ENCODE data around the gene OMG. TPM values are rescaled to one million over a fixed set of nuclear protein-coding genes. Genes with fewer than 3 reads are reported as not detected.
"Not testable (repeated sequence)": the region's sequence is repeated elsewhere in the genome, so short reads cannot be mapped to it uniquely, and the experiment has no call there.

The OMG gene, protein sequence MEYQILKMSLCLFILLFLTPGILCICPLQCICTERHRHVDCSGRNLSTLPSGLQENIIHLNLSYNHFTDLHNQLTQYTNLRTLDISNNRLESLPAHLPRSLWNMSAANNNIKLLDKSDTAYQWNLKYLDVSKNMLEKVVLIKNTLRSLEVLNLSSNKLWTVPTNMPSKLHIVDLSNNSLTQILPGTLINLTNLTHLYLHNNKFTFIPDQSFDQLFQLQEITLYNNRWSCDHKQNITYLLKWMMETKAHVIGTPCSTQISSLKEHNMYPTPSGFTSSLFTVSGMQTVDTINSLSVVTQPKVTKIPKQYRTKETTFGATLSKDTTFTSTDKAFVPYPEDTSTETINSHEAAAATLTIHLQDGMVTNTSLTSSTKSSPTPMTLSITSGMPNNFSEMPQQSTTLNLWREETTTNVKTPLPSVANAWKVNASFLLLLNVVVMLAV
- polyA plus RNA-seq (ENCODE audit: insufficient read length in 4 of 4) = under 1 TPM; 0.09 to 0.29 (median 0.16) TPM

DNA sequence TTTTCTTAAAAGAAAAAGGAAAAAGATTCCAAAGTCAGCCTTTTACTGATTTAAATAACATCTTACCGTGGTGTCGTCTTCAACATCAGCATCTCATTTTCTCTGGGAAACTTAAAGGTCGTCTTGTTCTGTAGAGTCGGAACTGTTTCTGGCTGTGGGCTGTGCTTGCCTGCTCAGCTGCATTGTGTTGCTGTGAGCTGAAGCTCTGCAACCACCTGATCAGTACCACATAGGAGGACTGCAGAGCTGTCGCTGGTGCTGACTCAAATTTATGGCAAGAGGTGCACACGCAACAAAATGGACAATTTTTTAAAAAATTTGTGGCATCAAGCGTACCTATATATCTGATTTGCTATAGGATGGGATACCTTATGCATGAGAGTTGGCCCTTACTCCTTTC, at the start of gene OMG:
Gene OMG (minus strand): TSS at position 150 of the 400 bp plus-strand sequence. CDS start 908 bp downstream, outside the sequence.
- no peak for DNase-seq (ENCODE audit: low read depth in 4 of 4, low spot score in 3 of 4)

DNA sequence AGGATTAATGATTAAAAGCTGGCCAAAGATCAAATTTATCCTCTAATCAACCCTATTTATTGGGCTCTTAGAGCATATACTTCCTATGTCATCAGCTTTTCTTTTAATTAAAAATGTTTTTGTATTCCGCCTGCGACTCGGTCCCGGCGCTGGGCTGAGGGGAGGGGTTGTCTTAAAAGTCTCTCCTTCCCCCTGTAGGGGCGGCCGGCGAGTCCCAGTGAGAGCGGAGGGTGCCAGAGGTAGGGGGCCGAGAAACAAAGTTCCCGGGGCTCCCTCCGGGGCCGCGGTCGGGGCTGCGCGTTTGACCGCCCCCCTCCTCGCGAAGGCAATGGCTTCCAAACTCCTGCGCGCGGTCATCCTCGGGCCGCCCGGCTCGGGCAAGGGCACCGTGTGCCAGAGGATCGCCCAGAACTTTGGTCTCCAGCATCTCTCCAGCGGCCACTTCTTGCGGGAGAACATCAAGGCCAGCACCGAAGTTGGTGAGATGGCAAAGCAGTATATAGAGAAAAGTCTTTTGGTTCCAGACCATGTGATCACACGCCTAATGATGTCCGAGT, 48.2 kb upstream of the OMG start:
- DNase-seq (ENCODE audit: low read depth in 4 of 4, low spot score in 3 of 4) = not testable (repeated sequence)

DNA sequence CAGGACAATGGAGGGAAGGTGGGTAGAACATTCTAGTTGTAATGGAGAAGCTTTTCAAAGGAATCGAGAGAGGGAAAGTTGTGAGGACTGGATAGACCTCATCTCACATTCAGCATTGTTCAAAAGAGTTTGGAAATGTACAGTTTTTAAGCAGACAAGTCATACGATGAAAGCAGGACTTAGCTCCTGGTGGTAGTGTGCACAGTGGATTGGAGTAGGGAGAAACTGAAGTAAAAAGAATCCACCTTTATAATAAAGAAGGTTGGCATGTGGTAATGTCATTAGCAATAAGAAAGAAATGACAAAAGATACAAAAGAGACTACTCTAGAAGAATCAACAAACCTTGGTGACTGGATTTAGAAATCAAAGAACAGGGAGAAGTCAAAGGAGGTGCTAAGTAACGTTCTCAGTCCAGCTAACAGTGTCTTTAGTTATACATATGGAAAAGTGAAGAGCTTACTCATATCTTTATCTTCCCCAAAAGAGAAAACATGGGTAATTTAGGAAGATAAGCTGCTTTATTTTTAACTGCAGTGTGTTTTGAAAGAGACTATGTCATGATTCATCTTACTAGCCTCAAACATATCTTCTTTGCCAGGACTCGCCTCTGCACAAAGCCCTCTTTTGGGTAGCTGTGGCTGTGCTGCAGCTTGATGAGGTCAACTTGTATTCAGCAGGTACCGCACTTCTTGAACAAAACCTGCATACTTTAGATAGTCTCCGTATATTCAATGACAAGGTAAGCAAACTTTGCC, 43.0 kb upstream of the OMG start:
- DNase-seq (ENCODE audit: low read depth in 4 of 4, low spot score in 3 of 4) = no peak

DNA sequence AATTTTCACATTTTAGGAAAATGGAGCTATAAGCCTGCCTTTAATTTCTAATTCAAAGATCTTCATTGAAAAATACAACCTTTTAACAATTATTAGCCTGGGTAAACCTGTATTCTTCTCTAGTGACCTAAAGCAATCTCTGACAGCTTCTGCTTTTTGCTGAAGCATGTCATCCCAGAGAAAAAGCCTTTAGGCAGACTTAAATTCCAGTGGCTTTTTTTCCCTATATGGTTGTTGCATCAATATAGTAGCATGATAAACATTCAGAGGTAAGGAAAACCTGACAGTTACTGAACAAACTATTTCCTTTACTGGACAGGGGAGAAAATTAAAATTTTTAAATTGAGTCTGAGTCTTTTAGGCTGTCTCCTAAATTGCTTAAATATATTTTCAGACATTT, 32.2 kb upstream of the OMG start:
- DNase-seq (ENCODE audit: low read depth in 4 of 4, low spot score in 3 of 4) = no peak

DNA sequence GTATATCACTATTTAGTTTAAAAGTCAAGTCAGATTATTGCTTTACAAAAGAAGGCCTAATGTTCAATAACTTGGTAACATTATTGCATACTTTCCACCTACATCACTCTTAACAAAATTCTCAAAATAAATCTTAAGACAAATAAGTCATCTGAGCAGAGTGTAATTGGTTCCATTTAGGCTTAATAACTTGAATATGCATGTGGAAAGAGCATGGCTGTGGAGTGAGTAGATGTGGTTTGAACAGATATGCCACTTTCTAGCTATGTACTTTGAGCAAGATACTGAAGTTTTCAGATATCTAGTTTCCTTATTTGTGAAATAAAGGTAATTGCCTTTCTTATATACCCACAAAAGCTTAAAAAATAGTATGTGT, 31.1 kb upstream of the OMG start:
- DNase-seq (ENCODE audit: low read depth in 4 of 4, low spot score in 3 of 4) = no peak

DNA sequence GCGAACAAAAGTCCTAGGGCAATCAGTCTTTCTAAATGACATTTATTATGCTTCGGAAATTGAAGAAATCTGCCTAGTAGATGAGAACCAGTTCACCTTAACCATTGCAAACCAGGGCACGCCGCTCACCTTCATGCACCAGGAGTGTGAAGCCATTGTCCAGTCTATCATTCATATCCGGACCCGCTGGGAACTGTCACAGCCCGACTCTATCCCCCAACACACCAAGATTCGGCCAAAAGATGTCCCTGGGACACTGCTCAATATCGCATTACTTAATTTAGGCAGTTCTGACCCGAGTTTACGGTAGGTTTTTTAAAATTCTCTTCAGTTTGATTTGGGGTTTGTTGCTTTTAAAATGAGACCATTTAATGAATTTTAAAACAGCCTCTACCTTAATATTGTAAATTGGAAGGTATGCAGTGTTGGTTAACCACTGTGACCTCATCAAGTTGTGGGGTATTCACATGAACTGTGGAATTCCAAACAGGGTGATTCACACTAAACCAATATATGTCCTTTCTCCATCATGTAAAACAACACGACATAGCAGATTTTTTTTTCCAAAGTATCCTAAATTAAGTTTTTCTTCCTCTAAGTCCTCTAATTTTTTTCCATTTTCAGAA, 30.6 kb upstream of the OMG start:
- DNase-seq (ENCODE audit: low read depth in 4 of 4, low spot score in 3 of 4) = no peak

DNA sequence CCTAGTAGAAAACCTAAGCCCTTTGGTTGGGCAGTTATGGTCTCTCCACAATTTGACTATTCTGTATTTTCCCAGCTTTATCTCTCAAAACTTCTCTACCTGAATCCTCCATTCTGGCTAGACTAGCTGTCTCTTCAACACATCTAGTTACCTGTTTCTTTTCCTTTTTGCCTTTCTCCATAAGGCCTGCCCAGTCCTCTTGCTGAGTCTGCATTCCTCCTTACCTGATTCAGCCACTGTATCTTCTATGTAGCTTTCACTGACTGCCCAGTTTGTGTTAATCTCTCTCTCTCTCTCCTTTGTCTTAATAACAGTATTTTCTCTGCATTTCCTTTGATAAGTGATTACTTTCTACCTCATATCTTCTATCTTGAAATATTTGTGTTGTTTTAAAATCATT, 26.5 kb upstream of the OMG start:
- DNase-seq (ENCODE audit: low read depth in 4 of 4, low spot score in 3 of 4) = no peak

DNA sequence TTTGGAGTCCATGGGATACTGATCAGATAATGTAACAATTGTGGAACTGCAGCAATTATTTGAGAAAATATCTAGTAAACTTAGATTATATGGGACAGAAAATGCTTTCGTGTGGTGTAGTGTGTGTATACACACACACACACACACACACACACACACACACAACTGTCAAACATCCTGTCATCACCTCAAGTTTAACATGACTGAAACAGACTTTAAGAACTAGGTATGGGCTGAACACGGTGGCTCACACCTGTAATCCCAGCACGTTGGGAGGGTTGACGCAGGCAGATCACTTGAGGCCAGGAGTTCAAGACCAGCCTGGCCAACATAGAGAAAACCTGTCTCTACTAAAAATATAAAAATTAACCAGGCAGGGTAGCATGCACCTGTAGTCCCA, 24.9 kb upstream of the OMG start:
- no peak for DNase-seq (ENCODE audit: low read depth in 4 of 4, low spot score in 3 of 4)

DNA sequence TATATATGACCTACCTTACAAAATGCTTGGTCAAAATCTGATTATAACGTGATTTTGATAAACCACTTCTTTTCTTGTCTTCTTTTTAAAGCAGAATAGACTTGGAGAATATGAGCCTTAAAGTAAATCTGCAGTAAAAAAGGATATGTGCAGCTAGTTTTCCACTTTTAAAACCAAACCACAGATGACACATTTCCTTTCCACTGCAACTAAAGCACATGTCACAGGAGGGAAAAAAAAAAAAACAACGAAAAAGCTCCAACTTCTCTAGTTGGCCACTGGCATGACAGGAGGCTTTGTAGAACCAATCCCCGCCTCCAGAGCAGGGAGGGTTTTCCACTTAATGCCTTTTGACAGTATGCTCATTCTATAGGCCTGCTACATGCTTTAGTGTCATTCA, 24.4 kb upstream of the OMG start, which contains the start of gene EVI2A:
Gene EVI2A (minus strand): TSS at position 142 of the 400 bp plus-strand sequence. CDS start 2,609 bp downstream, outside the sequence.
- no peak for DNase-seq (ENCODE audit: low read depth in 4 of 4, low spot score in 3 of 4)

DNA sequence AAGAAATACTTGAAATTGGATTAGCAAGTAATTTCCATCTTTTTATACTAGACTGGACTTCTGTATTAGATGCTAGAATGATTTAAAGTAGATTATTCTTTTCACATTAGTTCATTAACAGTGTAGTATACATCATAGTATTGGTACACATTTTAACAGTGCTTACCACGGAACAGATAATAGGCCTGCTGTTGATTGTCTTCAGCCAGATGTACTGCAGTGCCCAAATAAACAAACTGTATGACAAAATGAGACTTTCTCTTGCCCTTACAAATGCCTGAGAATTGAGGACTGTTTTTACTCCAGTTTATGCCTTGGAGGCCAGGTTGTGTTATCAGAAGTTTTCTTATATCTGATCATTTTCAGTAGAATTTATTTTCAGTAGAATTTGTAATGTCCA, 23.8 kb upstream of the OMG start:
- no peak for DNase-seq (ENCODE audit: low read depth in 4 of 4, low spot score in 3 of 4)

DNA sequence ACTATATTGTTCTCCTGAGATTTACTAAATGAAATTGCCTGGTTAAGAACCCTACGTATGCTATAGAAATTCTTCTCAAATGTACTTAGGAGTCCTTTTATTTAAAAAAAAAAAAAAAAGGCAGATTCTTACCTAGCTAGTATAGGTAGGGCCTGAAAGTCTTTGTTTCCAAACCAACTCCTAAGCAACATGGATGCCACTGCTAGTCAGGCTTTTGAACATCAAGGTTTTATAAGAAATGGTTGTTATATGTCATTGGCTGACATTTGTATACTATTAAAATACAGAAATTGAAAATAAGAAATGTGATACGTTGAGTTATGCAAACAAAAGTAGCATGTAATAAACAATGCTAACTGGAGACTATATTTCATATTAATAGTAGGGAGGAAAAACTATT, 23.2 kb upstream of the OMG start:
- no peak for DNase-seq (ENCODE audit: low read depth in 4 of 4, low spot score in 3 of 4)

DNA sequence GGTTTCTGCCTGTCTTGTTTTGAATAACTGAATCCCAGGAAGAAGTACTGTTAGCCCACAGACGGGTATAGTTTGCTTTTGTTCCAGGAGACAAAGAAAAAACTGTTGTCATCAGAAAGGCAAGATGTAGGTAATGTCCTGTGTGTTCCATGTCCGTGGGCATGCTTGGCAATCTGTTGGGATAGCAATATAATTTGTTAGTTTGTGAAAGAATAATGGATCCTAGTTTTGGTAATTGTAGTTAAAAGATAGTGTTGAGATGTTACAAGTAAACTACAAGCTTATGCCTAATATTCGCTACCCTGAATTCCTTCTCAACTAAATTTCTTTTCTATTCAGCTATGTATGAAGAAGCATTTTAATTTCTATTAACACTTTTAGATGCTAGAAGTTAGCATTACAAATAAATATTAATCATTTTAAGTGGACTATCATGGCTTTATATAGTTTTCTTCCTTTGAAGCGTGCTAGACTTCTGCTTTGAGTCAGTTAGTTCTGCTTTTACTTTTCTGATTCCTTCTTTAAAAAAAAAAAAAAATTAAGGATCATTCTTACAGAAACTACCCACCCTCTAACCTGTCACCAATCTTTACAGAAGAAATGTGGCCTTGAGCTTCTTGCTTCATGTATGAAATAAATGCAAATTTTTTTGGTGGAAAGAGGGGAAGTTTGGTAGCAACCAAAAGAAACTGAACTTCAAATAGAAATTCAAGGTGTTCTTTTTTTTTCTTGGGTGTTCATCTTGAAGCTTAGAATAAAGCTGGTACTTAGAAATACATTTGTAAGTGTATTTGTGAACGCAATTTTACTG, 22.0 kb upstream of the OMG start:
- DNase-seq (ENCODE audit: low read depth in 4 of 4, low spot score in 3 of 4) = no peak

DNA sequence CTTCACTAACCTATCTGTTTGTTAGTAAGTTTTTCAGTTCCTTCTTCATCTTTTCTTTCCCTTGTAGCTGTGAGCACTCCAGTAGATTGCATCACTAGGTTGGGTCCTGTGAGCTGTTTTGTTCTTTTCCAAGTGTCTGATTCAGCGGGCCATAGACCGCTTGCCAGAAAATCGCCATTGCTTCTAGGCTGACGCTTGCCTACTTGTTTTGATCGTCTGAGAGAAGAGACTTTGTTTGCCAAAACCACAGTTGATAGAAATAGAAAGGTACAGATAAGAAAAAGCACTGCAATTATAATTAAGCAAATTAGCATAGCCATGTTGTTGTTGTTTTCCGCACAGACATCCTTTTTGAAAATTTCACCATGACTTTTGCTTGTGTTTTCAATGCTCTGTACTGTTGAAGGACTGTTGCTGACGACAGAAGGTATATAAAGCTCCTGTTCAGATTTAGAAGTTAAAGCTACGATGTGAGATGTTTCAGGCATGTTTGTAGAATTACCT, 21.3 kb upstream of the OMG start:
- no peak for DNase-seq (ENCODE audit: low read depth in 4 of 4, low spot score in 3 of 4)

DNA sequence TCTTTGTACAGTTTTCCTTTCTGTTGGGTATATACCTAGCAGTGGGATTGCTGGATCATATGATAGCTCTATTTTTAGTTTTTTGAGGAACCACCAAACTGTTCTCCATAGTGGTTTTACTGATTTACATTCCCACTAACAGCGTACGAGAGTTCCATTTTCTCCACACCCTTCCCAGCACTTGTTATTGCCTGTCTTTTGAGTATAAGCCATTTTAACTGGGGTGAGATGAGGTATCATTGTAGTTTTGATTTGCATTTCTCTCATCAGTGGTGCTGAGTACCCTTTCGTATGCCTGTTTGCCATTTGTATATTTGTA, 17.7 kb upstream of the OMG start:
- DNase-seq (ENCODE audit: low read depth in 4 of 4, low spot score in 3 of 4) = no peak

DNA sequence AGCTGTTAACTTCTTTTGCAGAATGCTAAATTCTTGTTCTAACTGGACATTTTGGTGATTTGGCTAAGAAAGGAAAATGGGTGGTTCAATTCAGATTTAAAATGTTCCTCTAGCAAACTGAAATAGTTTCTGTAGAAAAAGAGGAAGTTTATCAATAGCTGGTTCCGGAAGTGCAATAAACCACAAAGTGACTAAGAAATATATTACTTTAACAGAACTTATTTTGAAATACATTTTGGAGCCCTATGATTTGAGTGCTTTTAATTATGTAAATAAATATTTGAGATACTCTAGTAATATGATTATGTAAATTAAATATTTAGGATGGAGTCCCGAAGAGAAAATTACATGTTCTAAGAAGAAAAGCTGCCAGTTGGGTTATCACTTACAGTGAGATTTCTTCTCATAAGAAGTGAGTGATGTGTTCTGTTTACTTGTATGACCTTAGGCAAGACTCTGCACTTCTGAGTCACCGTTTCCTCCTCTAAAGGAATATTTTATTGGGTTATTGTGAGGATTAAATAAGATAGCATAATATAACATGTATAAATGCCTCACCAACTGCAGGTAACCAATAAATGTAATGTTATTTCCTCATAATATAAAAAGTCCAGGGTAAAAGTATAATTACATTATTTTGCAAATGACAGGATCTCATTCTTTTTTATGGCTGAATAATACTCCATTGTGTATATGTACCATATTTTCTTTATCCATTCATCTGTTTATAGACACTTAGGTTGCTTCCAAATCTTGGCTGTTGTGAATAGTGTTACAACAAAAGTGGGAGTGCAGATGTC, 17.1 kb upstream of the OMG start, which contains the start of gene EVI2B:
Gene EVI2B (minus strand): TSS at position 73 of the 800 bp plus-strand sequence. CDS start 8,445 bp downstream, outside the sequence.
- no peak for DNase-seq (ENCODE audit: low read depth in 4 of 4, low spot score in 3 of 4)

DNA sequence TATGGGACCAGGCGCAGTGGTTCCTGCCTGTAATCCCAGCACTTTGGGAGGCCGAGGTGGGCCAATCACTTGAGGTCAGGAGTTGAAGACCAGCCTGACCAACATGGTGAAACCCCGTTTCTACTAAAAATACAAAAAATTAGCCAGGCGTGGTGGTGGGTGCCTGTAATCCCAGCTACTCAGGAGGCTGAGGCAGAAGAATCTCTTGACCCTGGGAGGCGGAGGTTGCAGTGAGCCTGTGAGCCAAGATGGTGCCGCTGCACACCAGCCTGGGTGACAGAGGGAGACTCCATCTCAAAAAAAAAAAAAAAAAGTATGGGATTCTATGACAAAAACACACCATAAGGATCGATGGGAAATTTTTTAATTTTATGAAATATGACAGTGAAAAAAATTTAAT, 15.2 kb upstream of the OMG start:
- not testable (repeated sequence) for DNase-seq (ENCODE audit: low read depth in 4 of 4, low spot score in 3 of 4)

DNA sequence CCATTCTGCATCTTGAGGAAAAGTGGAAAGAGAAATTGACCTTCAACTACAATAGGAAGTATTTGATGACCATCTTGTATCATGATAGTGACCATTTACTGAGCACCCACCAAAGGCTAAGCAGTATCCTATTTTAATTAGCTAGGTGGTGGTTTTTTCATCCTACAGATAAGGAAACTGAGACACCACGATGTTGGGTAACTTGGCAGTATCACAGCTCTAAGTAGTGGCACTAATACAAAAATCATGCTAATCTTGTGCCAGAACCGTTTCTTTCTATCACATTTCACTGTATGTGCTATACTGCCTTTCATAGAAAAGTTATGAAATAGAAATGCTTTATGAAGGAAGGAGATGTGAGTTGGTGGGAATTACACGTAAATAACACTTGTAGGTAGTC, 14.5 kb upstream of the OMG start:
- DNase-seq (ENCODE audit: low read depth in 4 of 4, low spot score in 3 of 4) = no peak

DNA sequence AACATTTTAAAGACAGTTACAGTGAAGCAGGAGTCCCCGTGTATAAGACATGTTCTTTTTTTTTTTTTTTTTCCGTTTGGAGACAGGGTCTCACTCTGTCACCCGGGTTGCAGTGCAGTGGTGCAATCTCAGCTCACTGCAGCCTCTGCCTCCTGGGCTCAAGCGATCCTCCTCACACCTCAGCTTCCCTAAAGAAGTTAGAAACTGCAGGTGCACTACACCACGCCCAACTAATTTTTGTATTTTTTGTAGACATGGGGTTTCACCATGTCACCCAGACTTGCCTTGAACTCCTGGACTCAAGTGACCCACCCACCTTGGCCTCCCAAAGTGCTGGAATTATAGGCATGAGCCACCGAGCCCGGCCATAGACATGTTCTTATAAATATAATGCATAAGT, 13.8 kb upstream of the OMG start:
- DNase-seq (ENCODE audit: low read depth in 4 of 4, low spot score in 3 of 4) = no peak

DNA sequence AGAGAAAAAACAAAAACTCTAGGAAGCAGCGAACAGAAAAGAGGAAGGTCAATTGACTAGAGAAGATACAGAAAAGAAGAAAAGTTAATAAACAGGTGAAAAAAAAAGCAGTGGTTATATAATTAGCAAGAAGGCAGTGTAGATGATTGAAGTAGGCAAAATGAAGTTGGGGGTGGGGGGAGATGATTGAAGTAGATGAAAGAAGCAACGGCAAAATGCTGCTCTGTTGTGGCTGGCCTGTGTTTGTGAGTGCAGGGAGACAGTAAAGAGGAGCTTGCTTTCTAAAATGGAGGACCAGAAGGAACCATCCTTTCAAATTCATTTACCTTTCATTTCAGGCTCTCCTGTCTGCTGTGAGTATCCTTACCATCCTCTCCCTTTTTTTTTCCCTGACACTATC, 13.2 kb upstream of the OMG start:
- no peak for DNase-seq (ENCODE audit: low read depth in 4 of 4, low spot score in 3 of 4)
